Activated CD4-positive, alpha-beta memory T cell treated with anti-CD3 and anti-CD28 coated beads, Interleukin-2, amount 10 ng/mL, durations not matched to agents 7 days and 5 days (primary cell): ENCODE results near the gene CCDC77. TPM values are rescaled to one million over a fixed set of nuclear protein-coding genes. Genes with fewer than 3 reads are reported as not detected.
"Not testable (repeated sequence)": the region's sequence is repeated elsewhere in the genome, so short reads cannot be mapped to it uniquely, and the experiment has no call there.

ENCODE experiments used
- CTCF ChIA-PET: fragments of 350-600 bp; sonication (Branson Sonifier 250); formaldehyde crosslinking; loops from one replicate; lab custom pipeline; 2021; ENCODE audit warnings: antibody characterized with exemption, inconsistent platforms; lab: Charles Lee
- POLR2A ChIA-PET: fragments of 350-600 bp; sonication (Branson Sonifier 250); formaldehyde crosslinking; loops from one replicate; lab custom pipeline; 2021; ENCODE audit warnings: antibody characterized with exemption; lab: Charles Lee
- DNase-seq: peaks from one replicate; pipeline ENCODE4 v3.0.0-alpha.2; 2020
- H3K27ac Mint-ChIP-seq: one replicate; pipeline ENCODE4 v1.8.0; 2021; ENCODE audit warnings: mild to moderate bottlenecking, mixed read lengths
- H3K27me3 Mint-ChIP-seq: one replicate; pipeline ENCODE4 v1.8.0; 2021; ENCODE audit warnings: mixed read lengths
- H3K36me3 Mint-ChIP-seq: one replicate; pipeline ENCODE4 v1.8.0; 2021; ENCODE audit warnings: low read depth, mixed read lengths
- H3K4me1 Mint-ChIP-seq: one replicate; pipeline ENCODE4 v1.8.0; 2021; ENCODE audit warnings: mixed read lengths
- H3K4me3 Mint-ChIP-seq: one replicate; pipeline ENCODE4 v1.8.0; 2021; ENCODE audit warnings: mild to moderate bottlenecking, mixed read lengths
- H3K9me3 Mint-ChIP-seq: one replicate; pipeline ENCODE4 v1.8.0; 2021; ENCODE audit warnings: mixed read lengths
- total RNA-seq, 2 experiments: library from RNA; stranded (reverse); gene quantifications; one replicate each; pipeline ENCODE4 v1.2.3, GENCODE V29; 2021

The CCDC77 gene
- total RNA-seq, result 10 to 100 TPM; 11.6 to 13.4 TPM

DNA sequence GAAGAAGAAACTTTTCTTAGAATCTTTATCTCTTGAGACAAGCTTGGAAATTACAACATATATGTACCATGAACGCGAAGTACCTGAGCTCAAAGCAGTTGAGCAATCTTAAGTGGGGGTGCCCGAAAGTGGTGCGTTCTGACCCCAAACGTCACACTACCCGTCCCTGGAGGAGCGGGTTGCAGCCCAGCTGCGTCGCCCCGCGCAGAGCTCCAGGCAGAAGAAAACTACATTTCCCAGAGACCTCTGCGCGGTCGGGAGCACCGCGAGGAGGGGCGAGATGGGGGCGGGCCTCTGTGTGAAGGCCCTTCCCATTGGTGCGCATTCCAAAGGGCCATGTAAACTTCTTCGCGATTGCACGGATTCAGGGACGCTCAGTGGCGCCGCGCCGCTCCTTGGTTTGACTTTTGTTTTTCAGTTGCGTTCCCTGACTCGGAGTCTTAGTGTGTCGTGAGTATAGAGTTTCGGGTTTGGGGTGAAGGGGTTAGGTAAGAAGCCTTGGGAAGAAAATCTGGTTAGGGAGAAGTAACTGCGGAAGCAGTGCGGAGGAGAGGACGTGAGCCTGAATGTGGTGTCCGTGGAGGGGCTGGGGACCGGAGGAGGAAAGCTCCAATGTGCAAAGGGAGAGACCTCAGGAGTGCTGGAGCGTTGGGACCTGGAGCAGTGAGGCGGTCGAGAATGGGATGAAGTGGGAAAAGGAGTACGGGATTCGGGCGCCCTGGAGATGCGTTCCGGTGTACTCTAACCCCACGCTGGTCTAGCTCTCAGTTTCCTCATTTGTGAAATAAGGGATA lies at the start of gene CCDC77:
Gene CCDC77 (plus strand): TSS at position 410 of the 794 bp plus-strand sequence. CDS start 7,740 bp downstream, outside the sequence.
- ChIA-PET CTCF (interaction anchor here (0.7 to 5.1 kb wide), 16 partner anchors 8 to 1200 kb away, joined by 3 to 40 read pairs (median 4); partner anchors contain the start of genes KDM5A and RAD52), POLR2A (interaction anchor here (0.9 to 4.8 kb wide), 8 partner anchors 10 to 350 kb away, joined by 3 to 74 read pairs (median 4); partner anchors contain the start of genes KDM5A and WNK1)
- Mint-ChIP-seq H3K36me3 (peaks cover 4% of the 10 kb centered on the region), H3K9me3 (no peaks in the 10 kb centered on the region), H3K4me1 (peaks cover 2% of the 10 kb centered on the region), H3K4me3 (no peak within 1 kb of the TSS), H3K27ac (no peak within 1 kb of the TSS), H3K27me3 (no peaks in the 10 kb centered on the region)
- peak; percentile 96 for DNase-seq

DNA sequence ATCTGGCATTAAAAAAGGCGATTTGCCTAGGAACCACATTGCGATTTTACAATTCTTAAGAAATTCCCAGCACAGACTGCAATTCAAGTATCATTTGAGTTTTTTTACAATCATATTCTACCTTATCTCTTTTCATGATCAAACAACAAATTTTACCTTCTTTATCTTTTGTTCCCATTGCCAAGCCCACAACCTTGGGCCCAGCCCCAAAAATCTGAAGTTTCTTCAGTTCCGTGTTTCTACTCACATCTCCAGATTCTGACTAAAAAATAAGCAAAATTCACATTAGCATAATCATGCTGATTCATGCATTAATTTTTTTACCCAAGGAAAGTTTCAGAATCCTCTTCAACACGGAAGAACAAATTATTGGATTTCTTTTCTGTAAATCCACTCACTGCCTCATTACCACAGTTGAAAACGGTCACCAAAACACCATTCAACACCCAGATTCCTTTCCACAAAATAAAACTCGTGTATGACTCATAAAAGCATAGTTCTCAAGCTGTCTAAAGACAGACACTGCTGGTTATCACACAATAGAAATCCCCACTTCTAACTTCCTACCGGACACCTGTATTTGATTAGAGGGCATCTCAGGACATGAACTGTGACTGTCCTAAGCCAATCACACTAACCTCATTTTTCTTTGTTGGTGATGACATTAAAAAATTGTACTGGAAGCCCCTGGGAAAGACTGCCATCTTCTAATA lies 45.0 kb upstream of the CCDC77 start:
- no peaks in the 10 kb centered on the region for H3K27me3 Mint-ChIP-seq
- DNase-seq, result no peak
- peaks cover 6% of the 10 kb centered on the region for H3K4me1 Mint-ChIP-seq
- H3K9me3 Mint-ChIP-seq, result no peaks in the 10 kb centered on the region
- peaks cover 72% of the 10 kb centered on the region for H3K36me3 Mint-ChIP-seq
- CTCF ChIA-PET, result no interaction called here
- H3K4me3 Mint-ChIP-seq, result no peak overlapping the region
- no peak overlapping the region for H3K27ac Mint-ChIP-seq
- POLR2A ChIA-PET, result no interaction called here

GRCh38 chr12:359091-359490 lies 42.4 kb upstream of the CCDC77 start:
- Mint-ChIP-seq H3K9me3 (no peaks in the 10 kb centered on the region), H3K27me3 (no peaks in the 10 kb centered on the region), H3K4me1 (peaks cover 6% of the 10 kb centered on the region), H3K27ac (no peak overlapping the region), H3K4me3 (no peak overlapping the region), H3K36me3 (peaks cover 78% of the 10 kb centered on the region)
- no peak for DNase-seq
- ChIA-PET CTCF (no interaction called here), POLR2A (no interaction called here)

GRCh38 chr12:366820-367219 lies 34.6 kb upstream of the CCDC77 start:
- peaks cover 94% of the 10 kb centered on the region for H3K36me3 Mint-ChIP-seq
- POLR2A ChIA-PET, result no interaction called here
- no peak for DNase-seq
- no peak overlapping the region for H3K4me3 Mint-ChIP-seq
- H3K4me1 Mint-ChIP-seq, result no peaks in the 10 kb centered on the region
- no peaks in the 10 kb centered on the region for H3K27me3 Mint-ChIP-seq
- CTCF ChIA-PET, result no interaction called here
- H3K9me3 Mint-ChIP-seq, result peaks cover 8% of the 10 kb centered on the region
- no peak overlapping the region for H3K27ac Mint-ChIP-seq

GRCh38 chr12:367972-368371 lies 33.5 kb upstream of the CCDC77 start:
- Mint-ChIP-seq H3K36me3 (peaks cover 92% of the 10 kb centered on the region), H3K27me3 (no peaks in the 10 kb centered on the region), H3K4me3 (no peak overlapping the region), H3K9me3 (peaks cover 8% of the 10 kb centered on the region), H3K27ac (no peak overlapping the region), H3K4me1 (no peaks in the 10 kb centered on the region)
- CTCF ChIA-PET, result no interaction called here
- DNase-seq, result no peak
- POLR2A ChIA-PET, result no interaction called here

DNA sequence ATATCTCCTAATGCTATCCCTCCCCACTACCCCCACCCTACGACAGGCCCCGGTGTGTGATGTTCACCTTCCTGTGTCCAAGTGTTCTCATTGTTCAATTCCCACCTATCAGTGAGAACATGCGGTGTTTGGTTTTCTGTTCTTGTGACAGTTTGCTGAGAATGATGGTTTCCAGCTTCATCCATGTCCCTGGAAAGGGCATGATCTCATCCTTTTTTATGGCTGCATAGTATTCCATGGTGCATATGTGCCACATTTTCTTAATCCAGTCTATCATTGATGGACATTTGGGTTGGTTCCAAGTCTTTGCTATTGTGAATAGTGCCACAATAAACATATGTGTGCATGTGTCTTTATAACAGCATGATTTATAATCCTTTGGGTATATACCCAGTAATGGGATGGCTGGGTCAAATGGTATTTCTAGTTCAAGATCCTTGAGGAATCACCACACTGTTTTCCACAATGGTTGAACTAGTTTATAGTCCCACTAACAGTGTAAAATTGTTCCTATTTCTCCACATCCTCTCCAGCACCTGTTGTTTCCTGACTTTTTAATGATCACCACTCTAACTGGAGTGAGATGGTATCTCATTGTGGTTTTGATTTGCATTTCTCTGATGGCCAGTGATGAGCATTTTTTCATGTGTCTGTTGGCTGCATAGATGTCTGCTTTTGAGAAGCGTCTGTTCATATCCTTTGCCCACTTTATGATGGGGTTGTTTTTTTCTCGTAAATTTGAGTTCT lies 30.5 kb upstream of the CCDC77 start:
- H3K9me3 Mint-ChIP-seq, H3K27ac Mint-ChIP-seq, CTCF ChIA-PET, POLR2A ChIA-PET, H3K27me3 Mint-ChIP-seq, DNase-seq, H3K4me3 Mint-ChIP-seq, H3K4me1 Mint-ChIP-seq: not testable (repeated sequence)
- H3K36me3 Mint-ChIP-seq, result peaks cover 93% of the 10 kb centered on the region

DNA sequence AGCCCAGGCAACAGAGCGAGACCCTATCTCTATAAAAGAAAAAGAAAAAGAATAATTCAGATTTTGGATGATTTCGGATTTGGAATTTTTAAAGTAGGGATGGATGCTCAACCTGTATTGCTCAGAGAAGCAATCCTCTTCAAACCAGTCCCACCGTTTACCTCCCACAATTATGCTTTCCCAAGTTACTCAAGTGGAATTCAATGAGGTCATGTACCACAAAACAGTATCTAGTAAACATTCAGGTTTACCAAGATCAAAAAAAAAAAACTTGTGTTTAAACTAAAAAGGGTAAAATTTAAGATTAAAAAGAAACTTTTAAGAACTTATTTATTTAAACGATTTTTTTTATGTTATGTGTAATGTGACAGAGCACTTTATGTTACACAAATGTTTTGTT lies 14.8 kb upstream of the CCDC77 start:
- POLR2A ChIA-PET, result interaction anchor here (1.1 kb wide), 1 partner anchor 15 kb away, joined by 5 read pairs; the partner anchor contains the start of gene CCDC77
- peaks cover 39% of the 10 kb centered on the region for H3K4me1 Mint-ChIP-seq
- H3K36me3 Mint-ChIP-seq, result peaks cover 49% of the 10 kb centered on the region
- CTCF ChIA-PET, result interaction anchor here (1.6 kb wide), 1 partner anchor 14 kb away, joined by 6 read pairs; the partner anchor contains the start of gene CCDC77
- no peak for DNase-seq
- H3K27me3 Mint-ChIP-seq, result no peaks in the 10 kb centered on the region
- no peak overlapping the region for H3K27ac Mint-ChIP-seq
- peak overlapping the region; percentile 36 for H3K4me3 Mint-ChIP-seq
- H3K9me3 Mint-ChIP-seq, result no peaks in the 10 kb centered on the region

GRCh38 chr12:388012-388411 lies 13.4 kb upstream of the CCDC77 start:
- peak overlapping the region; percentile 90 for H3K4me3 Mint-ChIP-seq
- H3K9me3 Mint-ChIP-seq, result no peaks in the 10 kb centered on the region
- DNase-seq, result no peak
- peaks cover 39% of the 10 kb centered on the region for H3K4me1 Mint-ChIP-seq
- CTCF ChIA-PET, result interaction anchor here (1.0 to 2.8 kb wide), 2 partner anchors 10 to 13 kb away, joined by 3 to 40 read pairs; partner anchors contain the start of gene CCDC77
- H3K27me3 Mint-ChIP-seq, result no peaks in the 10 kb centered on the region
- peaks cover 43% of the 10 kb centered on the region for H3K36me3 Mint-ChIP-seq
- peak overlapping the region; percentile 98 for H3K27ac Mint-ChIP-seq
- POLR2A ChIA-PET, result interaction anchor here (1.2 to 3.9 kb wide), 5 partner anchors 12 to 365 kb away, joined by 3 to 74 read pairs (median 4); partner anchors contain the start of genes CCDC77 and WNK1

GRCh38 chr12:388541-389141 lies 12.8 kb upstream of the CCDC77 start:
- Mint-ChIP-seq H3K27me3 (no peaks in the 10 kb centered on the region), H3K9me3 (no peaks in the 10 kb centered on the region), H3K4me1 (peaks cover 39% of the 10 kb centered on the region), H3K27ac (peak overlapping the region; percentile 98), H3K4me3 (peak overlapping the region; percentile 90), H3K36me3 (peaks cover 38% of the 10 kb centered on the region)
- POLR2A ChIA-PET, result interaction anchor here (0.5 to 3.9 kb wide), 18 partner anchors 9 to 1551 kb away, joined by 3 to 74 read pairs (median 3); partner anchors contain the start of genes CCDC77 and WNK1
- peak; percentile 70 for DNase-seq
- CTCF ChIA-PET, result interaction anchor here (0.7 to 2.8 kb wide), 4 partner anchors 9 to 362 kb away, joined by 3 to 40 read pairs (median 4); partner anchors contain the start of gene CCDC77

DNA sequence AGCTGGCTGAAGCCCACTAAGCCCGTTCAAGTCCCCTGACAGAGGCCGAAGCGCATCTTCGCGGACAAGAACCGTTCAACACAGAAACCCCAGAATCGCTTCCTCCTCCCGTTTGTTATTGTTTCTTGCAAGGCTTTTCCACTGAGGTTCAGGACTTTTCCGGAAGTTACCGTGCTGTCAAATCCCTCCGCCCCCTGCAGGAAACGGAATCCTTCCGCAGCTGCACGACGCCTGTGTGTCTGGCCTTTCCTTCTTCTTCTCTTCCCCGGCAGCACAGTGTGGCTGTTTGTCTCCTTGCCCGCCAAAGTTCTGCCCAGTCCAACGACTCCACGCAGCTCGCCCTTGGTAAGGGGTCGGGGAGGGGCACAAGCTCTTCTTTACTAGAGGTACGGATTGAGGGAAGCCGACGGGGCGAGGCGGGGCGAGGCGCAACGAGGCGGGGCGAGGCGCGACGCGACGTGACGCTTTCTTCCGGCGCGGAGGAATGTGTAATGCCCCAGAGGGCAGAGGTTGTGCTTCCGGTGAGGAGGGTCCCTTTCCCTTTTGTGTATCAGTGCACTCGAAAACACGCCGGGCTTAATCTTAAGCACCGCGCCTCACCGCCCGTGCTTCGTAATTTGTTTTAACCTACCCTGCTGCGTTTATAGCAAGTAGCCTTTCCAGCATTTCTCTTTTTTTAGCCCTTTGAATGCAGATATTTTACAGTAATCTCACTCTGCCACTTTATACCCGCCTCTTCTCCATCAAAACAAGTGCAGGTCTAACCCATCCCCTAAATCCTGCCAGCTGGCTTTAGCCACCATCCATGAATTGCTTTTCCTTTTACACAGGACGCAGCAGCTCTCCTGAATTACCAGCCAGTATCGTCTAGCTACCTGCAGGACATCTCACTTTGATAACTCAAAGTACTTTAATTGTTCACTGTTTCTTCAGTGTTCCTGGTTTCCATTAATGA lies 12.0 kb upstream of the CCDC77 start, which contains the start of gene KDM5A:
Gene KDM5A (minus strand): TSS at position 179 of the 955 bp plus-strand sequence. CDS start 229 bp downstream, outside the sequence.
- H3K9me3 Mint-ChIP-seq, result no peaks in the 10 kb centered on the region
- H3K4me1 Mint-ChIP-seq, result peaks cover 35% of the 10 kb centered on the region
- POLR2A ChIA-PET, result interaction anchor here (0.5 to 3.9 kb wide), 20 partner anchors 8 to 1551 kb away, joined by 3 to 74 read pairs (median 3); partner anchors contain the start of genes CCDC77 and WNK1
- CTCF ChIA-PET, result interaction anchor here (0.7 to 2.8 kb wide), 4 partner anchors 10 to 361 kb away, joined by 3 to 40 read pairs (median 4); partner anchors contain the start of gene CCDC77
- peak within 1 kb of the TSS; percentile 90 for H3K4me3 Mint-ChIP-seq
- H3K27me3 Mint-ChIP-seq, result no peaks in the 10 kb centered on the region
- peaks cover 31% of the 10 kb centered on the region for H3K36me3 Mint-ChIP-seq
- peak within 1 kb of the TSS; percentile 98 for H3K27ac Mint-ChIP-seq
- DNase-seq, result peak; percentile 94

GRCh38 chr12:400828-401227 lies 616 bp upstream of the CCDC77 start:
- CTCF ChIA-PET, result interaction anchor here (0.7 to 5.1 kb wide), 13 partner anchors 8 to 1201 kb away, joined by 3 to 40 read pairs (median 5); partner anchors contain the start of genes KDM5A and RAD52
- Mint-ChIP-seq H3K36me3 (no peaks in the 10 kb centered on the region), H3K4me3 (no peak overlapping the region), H3K27me3 (no peaks in the 10 kb centered on the region), H3K27ac (no peak overlapping the region), H3K4me1 (peaks cover 2% of the 10 kb centered on the region), H3K9me3 (no peaks in the 10 kb centered on the region)
- POLR2A ChIA-PET, result interaction anchor here (0.9 to 4.8 kb wide), 6 partner anchors 11 to 351 kb away, joined by 3 to 74 read pairs (median 4); partner anchors contain the start of genes KDM5A and WNK1
- no peak for DNase-seq
